OCI-M1 (cell line): Measurements from ENCODE around the gene ABCC2.
"Not testable (repeated sequence)": the region's sequence is repeated elsewhere in the genome, so short reads cannot be mapped to it uniquely, and the experiment has no call there.

Experiments used
- DNase-seq: peaks from one replicate; lab custom pipeline; 2025; lab: John Stamatoyannopoulos, UW

The ABCC2 gene

DNA sequence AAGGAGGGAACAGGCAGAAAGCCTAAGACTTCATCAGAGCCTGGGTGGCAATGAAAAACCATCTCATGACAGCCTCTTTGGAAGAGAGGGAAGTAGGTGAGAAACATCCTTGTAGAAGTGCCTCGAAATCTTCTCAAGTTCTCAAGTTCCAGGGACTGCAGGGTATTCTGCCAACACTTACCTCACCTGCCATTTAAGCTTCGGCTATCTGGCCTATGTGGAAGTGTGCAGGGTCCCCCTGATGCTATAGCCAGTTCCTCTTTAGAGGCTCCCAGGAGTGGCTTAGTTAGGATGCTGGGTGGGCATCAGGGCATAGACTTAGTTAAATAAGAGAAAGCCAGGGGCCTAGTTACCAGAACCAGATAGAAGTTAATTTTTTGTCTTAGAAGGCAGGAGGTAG, 27.0 kb downstream of the ABCC2 start:
- DNase-seq = no peak

DNA sequence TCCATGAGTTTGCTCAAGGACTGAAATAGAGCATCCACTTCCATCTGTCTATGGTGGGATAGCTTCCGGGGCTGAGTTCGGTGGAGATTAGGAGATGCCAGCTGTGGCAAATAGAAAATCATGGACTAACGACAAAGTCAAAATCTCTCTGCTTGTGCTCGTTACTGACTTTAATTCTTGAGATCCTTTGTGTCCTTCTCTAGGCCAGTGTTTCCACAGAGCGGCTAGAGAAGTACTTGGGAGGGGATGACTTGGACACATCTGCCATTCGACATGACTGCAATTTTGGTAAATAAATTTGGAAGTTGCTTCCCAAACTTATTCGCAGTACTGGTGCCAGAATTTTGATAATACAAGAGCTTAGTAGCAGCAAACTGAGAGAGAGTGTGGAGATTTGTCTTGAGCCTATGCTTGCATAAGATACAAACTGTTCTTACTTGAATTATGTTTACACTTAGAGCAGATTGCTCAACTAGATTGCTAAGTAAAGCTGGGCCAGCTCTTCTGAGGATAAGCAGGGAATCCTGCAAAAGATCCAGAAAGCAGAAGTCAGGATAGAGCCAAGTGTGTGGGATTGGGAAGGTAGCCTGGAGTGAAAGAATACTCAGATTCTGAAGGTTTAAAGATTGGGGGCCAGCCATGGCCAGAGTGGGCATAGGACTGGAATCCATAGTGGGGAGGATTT, 27.6 kb downstream of the ABCC2 start:
- DNase-seq = no peak

DNA sequence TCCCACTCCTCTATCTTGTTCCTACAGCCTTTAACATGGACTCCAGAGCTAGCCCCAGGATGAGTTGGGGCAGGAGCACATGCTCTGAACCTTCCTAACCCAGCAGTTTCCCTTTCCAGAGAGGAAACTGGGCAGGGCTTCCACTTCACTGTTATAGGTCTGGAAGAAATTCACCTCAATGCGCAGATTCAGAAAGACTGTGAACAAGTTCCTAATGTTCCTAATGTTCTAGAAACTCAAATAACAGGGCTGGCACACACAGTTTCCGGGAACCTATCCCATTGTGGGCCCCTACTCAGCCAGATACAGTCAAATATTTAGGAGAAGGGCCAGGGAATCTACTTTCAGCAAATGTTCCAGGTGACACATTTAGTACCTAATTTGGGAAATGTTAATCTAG, 29.7 kb downstream of the ABCC2 start:
- DNase-seq = no peak

DNA sequence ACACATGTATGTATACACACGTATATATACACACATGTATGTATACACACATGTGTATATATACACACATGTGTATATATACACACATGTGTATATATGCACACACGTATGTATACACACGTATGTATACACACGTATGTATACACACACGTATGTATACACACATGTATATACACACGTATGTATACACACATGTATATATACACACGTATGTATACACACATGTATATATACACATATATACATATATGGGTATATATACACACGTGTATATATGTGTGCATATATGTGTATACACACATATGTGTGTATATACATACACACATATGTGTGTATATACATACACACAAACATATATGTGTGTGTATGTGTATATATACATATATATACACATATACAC, 31.7 kb downstream of the ABCC2 start:
- no peak for DNase-seq

DNA sequence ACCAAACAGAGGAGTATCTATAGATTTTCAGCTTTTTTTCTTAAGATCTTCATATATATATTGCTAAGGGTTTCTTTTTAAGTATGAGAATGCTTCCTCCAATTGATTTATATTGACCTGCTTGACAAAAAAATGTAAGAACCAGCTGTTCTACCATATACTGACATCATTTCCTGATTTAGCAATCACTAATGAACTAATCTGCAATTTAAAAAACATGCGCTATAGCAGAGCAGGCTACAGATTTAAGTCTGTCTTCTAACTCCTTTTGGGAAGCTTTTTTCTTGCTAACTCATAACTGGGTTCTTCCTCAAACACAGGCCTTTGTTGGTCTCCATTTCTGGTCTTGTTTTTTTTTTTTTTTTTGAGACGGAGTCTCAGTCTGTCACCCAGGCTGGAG, 33.2 kb downstream of the ABCC2 start:
- DNase-seq = no peak

DNA sequence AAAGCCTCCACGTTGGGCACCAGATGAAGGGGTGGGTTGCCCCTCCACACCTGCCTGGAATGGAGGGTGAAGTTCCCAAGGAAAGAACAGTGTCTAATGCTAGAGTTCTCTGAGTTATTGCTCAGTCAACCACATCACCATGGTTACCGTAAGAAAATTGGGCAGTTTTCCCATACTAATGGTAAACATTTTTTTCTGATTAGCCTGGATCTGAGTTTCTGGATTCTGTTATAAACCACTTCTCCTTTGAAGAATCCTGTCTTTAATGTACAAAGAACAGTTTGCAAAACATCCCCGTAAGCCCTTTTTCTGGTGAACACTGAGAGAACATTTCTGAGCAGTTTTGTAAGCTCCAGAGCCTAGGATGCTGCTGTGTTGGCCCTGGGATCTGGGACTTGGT, 45.5 kb downstream of the ABCC2 start:
- no peak for DNase-seq

DNA sequence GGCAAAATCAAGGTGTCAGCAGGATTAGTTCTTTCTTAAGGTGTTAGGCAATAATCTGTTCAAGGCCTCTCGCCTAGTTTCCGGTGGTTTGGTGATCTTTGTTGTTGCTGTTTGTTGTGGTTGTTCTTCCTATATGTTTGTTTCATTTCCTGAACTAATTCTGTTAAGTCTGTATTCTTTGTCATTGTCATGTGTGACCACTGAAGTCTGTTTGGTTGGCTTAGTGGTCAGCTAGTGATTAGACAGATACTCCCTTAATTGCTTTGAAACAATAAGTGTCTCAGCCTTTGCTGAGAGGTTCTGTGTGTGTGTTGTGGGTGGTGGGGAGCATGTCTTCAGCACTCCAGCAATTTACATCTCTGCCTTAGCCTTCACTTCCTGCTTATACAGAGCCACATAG, 46.0 kb downstream of the ABCC2 start:
- DNase-seq = no peak

DNA sequence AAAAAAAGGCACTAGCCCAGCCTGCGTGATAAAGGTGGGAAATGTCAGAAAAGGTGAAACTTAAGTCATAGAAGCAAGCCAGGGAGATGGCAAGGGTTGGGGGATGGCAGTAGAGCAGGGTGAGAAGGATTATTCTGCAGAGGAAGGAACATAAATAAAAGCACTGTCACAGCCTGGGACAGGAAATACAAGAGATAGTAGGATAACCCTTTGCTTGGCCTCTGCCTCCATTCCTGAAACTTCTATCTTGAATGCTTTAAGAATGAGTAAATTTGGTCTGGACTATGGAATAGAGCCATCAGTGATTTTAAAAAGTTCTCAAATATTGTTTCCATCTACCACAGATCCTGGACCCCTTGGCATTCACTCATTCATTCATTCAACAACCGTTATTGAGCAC, 50.0 kb downstream of the ABCC2 start:
- no peak for DNase-seq

DNA sequence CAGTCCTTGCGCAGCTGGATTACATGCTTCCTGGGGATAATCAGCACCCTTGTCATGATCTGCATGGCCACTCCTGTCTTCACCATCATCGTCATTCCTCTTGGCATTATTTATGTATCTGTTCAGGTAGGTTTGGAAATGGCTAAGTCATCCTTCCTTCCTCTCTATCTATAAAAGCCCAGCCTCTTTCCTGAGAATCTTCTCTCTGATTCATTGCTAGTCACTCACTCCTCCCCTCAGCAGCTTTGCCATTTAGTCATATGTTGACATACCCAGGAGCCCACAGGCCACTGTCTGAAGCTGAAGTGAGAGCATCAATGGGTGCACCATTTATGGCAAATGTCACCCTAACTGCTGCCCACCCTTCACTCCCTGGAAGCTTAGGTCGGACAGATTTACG, 52.0 kb downstream of the ABCC2 start:
- DNase-seq = no peak

DNA sequence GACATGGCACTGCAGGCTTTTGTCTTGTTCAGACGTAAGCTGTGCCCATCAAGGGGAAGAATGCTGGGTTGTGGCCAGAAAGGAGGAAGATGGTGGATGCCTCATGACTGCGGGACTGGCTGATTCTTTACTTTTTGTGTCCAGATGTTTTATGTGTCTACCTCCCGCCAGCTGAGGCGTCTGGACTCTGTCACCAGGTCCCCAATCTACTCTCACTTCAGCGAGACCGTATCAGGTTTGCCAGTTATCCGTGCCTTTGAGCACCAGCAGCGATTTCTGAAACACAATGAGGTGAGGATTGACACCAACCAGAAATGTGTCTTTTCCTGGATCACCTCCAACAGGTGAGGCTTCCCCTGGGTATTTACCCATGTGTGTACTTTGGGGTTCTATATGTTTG, 53.5 kb downstream of the ABCC2 start:
- no peak for DNase-seq

DNA sequence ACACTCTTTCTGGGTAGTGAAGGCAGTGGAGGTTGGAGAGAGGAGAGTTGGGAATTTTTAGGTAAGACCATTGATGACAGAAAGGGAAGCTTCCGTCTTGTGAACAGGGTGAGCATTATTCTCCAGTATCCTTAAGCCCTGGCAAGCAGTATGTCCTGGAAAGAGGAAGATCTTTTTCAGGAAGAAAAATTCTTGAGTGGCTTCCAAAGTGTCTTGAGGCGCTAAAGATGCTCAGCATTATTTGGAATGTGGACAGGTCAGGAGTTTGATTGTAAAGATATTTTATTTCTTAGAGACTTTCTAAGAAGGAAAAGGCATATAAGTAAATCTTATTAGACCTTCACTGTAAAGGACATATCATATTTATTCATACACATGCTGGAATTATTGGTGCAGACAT, 54.3 kb downstream of the ABCC2 start:
- no peak for DNase-seq

DNA sequence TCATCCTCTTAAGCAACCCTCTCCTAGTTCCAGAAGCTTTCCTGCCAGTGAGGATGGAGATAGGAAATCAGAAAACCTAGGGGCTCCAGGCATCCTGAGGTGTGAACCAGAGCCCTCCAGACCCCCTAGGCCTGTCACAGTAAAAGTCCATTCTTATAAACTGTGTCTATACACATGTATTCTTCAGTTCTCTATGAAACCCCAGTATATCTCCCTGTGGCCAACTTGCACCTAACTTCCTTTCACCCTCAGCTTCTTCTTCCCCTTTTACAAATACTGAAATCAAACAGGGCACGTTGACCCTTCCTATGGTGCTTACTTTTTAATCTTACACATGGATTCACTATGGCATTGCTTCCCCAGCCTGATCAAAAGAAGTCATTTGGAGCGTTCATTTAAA, 58.4 kb downstream of the ABCC2 start:
- not testable (repeated sequence) for DNase-seq

DNA sequence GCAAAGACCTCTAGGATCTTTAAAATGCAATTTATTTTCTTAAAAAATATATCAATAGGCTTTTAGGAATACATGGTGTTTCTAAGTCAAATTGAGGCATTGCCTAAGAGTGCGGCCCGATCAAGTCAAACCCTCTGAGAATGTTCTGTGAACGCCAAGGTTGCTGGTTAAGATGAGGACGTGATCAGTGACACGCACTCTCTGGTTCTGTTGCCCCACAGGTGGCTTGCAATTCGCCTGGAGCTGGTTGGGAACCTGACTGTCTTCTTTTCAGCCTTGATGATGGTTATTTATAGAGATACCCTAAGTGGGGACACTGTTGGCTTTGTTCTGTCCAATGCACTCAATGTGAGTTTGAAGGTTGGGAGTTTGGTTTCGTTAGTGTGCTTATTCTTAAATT, 59.3 kb downstream of the ABCC2 start:
- DNase-seq = no peak

DNA sequence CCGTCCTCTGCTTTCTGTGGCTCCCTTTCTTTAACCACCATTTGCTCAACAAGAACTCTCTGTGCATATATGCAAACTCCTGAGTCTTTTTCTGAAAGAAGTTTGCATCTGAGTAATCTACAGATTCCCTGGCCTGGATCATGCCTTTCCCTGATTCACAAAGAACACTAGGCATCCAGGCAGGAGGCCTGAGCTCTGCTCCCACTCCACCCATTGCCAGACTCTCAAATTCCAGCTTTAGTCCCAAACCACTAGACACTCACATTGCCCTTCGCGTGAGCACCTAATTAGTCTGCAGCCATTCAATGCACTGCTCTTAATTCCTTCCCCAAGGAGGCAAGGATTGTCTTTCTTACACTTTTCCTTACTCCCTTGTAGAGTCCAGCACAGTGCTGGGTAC, 60.9 kb downstream of the ABCC2 start:
- no peak for DNase-seq

DNA sequence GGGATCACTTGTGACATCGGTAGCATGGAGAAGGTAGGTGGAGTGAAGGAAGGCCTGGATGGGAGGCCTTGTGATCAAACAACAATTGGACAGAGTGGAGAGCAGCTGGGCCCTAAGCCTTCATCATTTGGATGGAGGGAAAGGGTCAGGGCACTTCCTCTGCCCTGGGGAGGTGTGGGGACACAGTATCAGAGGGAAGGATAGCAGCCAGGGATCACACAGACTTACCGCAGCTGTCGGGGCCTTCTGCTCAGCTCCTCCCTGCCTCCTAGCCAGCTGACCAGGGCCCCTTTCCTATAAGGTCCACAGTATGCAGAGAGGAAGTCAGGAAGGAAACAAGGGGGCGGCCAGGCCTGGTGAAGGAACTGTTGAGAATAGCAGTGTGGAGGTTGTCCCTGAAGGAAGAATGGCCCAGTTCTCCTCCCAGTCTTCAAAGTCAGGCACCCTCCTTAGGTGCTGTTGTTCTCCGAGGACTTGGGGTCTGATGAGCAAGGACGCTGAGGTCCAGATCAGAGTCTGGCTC, 62.1 kb downstream of the ABCC2 start:
- no peak for DNase-seq

DNA sequence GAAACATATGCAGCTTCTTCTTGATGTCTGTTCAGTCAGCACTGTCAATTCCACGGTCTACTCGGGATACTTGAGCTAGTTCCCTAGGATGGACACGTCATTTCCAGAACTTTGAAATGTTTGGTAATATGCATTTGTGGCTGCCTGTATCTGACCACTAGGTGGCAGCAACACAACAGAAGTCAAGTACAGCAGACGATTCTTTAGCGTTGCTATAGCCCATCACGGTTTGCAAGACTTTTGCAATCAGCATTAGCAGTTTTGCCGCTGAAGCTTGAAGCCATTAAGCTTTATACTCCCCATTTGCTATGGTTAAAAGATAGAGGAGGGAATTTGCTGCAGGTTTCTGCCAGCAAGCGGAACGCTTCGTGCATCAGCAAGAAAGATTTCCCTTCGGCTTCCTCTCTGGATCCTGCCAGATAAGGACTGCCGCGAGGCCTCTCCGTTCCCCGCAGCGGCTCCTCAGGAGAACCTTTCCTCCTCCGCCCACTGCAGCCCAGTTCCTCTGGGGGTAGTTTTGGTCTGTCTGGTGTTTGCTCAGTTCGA, 63.5 kb downstream of the ABCC2 start:
- DNase-seq = peak; percentile 91

DNA sequence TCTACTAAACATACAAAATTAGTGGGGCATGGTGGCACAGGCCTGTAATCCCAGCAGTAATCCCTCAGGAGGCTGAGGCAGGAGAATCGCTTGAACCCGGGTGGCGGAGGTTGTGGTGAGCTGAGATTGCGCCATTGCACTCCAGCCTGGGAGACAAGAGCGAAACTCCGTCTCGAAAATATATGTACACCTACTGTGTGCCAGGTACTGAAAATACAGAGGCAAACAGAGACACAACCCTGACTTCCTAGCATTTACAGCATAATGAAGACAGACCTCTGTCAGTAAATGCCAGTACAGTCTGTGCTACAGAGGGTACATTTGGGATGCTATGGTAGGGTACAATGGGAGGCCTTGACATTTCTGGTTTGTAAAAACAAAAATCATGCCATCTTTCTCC, 66.6 kb downstream of the ABCC2 start:
- DNase-seq = no peak

DNA sequence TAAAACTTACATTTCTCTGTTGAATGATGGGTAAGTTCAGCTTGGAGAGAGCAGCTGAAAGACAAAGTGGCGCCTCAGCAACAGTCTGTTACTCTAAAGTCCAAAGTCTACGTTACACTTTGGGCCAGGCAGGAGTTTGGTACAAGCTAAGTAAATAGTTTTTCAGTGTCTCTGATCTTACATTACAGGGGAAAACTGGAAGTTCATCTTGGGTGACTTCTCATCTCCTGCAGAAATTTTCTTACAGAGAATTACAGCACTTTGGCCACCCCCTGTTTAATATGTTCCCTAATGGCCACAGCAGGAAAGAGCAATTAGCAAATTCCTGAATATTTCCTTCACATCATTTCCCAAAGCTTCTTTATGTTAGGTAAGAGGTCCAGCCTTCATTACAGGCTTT, 67.1 kb downstream of the ABCC2 start:
- no peak for DNase-seq

DNA sequence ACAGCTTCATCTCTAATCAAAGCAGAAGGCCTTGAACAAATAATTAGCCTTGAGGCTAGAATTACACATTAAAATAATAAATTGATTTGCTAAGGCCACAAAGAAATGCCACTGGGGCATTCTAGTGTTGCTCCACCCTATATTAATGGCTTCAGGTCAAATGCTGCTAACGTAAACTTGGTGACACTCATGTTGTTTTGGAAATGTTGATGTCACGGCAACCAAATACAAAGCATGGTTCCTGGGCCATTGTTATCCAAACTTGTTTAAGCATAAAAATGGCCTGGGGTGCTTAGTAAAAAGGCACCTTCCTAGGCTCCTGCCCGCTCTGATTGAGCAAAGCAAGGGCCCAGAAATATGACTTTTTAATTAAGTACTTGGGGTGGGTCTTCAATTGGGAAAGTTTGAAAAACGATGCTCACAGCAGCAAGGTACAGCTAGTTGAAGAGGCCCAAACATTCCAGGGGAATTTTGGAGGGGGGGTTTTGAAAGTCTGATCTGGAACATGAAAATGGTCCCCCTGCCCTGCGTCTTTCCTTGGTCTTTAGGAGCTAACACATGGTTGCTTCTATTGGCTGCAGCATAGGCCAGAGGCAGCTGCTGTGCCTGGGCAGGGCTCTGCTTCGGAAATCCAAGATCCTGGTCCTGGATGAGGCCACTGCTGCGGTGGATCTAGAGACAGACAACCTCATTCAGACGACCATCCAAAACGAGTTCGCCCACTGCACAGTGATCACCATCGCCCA, 67.8 kb downstream of the ABCC2 start:
- no peak for DNase-seq

DNA sequence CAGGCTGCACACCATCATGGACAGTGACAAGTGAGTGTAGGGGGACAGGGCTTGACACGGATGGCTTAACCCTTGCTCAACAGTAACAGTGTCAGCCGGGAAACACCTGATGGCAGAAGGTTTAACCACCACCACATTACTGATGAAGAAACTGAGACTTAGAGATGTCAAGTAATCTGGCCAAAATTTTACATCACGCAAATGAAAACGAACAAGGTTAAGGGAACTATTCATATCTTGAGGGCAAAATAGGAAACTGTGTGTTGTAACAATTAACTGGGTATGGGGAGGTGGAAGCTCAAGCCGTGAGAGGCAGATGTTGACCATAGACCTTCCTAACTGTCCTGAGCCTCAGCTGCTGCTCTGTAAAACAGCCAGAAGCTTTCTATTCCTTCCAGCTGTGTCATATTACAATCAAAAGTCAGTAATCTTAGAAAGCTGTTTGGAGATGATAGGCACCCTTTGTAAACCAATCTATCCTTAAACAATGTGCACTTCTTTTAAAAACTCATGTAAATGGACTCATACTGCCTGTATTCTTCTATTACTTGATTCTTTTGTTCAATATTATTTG, 68.4 kb downstream of the ABCC2 start:
- no peak for DNase-seq

DNA sequence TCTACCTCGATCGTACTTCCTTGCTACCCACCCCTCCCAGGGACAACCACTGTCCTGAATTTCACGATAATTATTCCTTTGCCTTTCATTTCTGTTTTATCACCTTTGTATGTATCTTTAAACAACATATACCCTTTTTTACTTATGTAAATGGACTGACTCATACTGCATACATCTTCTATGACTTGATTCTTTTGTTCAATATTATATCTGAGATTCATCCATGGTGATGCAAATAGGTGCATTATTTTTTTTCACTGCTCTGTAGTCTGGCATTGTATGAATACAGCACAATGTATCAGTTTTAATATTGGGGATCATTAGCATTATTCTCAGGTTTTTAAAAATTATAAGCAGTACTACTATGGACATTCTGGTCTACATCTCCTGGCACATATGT, 69.4 kb downstream of the ABCC2 start:
- no peak for DNase-seq

DNA sequence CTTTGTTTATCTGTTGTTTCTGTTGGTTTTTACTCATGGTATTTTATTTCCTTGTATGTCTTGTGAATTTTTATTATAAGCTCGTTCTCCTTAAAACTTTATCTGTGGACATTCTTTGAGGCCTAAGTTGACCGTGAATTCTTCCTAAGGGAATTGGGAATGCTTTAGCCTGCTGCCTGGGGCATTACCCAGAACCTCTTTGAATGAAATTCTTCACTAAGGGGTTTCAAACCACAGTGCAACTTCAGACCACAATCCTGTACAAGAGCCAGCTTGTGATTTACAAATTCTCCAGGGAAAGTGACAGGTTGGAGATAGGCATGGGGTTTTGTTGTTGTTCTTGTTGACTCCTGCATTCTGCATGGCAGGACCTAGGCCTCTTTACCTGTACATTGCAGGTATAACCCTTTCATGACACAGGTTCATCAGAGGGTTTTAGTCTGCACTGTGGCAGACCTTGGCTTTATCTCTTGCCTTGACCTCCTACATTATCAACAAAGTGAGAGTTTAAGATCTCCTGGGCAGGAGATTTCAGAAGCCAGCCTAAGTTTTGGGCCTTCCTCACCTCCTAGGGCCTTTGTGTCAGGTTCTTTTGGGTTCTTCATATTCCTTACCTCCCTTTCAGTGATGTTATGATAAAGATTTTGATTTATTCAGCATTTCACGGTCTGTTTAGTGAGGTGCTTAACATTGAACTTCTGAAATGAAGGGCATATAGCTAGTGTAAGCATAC, 70.2 kb downstream of the ABCC2 start:
- no peak for DNase-seq
